MCF 10A (cell line): Measurements from ENCODE around the gene APBB1. TPM values are rescaled to one million over a fixed set of nuclear protein-coding genes. Genes with fewer than 3 reads are reported as not detected.

ENCODE experiments used
- BruUV-seq: library from RNA; stranded (reverse); fragments of 400-500 nt; replicated peaks from 2 replicates; lab custom pipeline; 2021; lab: Mats Ljungman, UMichigan
- CTCF ChIA-PET: fragments of 300-600 bp; sonication (Branson Sonifier 250); formaldehyde crosslinking; extraction: SDS; loops from one replicate; lab custom pipeline; 2021; ENCODE audit warnings: antibody characterized with exemption, inconsistent platforms; lab: Yijun Ruan, JAX
- POLR2A ChIA-PET: fragments of 300-600, 350-650 bp; sonication (Branson Sonifier 250); formaldehyde crosslinking; extraction: SDS; loops from one replicate; lab custom pipeline; 2020; ENCODE audit warnings: antibody characterized with exemption, inconsistent platforms; lab: Yijun Ruan, JAX
- DNase-seq: peaks from one replicate; pipeline ENCODE4 v3.0.0-alpha.2; 2018; ENCODE audit not compliant: unreplicated experiment
- H3K27ac Mint-ChIP-seq: one replicate; pipeline ENCODE4 v1.8.0; 2022; ENCODE audit warnings: mild to moderate bottlenecking, low read depth, mixed read lengths; ENCODE audit not compliant: unreplicated experiment
- H3K27me3 Mint-ChIP-seq: one replicate; pipeline ENCODE4 v1.8.0; 2022; ENCODE audit warnings: mixed read lengths; ENCODE audit not compliant: insufficient read depth, unreplicated experiment
- H3K36me3 Mint-ChIP-seq: one replicate; pipeline ENCODE4 v1.8.0; 2022; ENCODE audit warnings: mild to moderate bottlenecking, moderate library complexity, mixed read lengths; ENCODE audit not compliant: insufficient read depth, unreplicated experiment
- H3K4me1 Mint-ChIP-seq: one replicate; pipeline ENCODE4 v1.8.0; 2022; ENCODE audit warnings: mixed read lengths; ENCODE audit not compliant: insufficient read depth, unreplicated experiment
- H3K4me3 Mint-ChIP-seq: one replicate; pipeline ENCODE4 v1.8.0; 2022; ENCODE audit warnings: mild to moderate bottlenecking, moderate library complexity, mixed read lengths; ENCODE audit not compliant: unreplicated experiment
- H3K9me3 Mint-ChIP-seq: one replicate; pipeline ENCODE4 v1.8.0; 2022; ENCODE audit warnings: mixed read lengths; ENCODE audit not compliant: unreplicated experiment
- intact Hi-C: fragments of 100-400 bp; cut with micrococcal nuclease; formaldehyde crosslinking; loops from 2 replicates; pipeline ENCODE4 v1.14.1; 2022
- total RNA-seq: library from RNA; stranded (reverse); gene quantifications from 2 replicates; pipeline ENCODE4 v1.2.3, GENCODE V29; 2022
- TF ChIP-seq, protein P1 (sequence below): fragments of 200-600 bp; IDR thresholded peaks from one replicate; pipeline ENCODE4 v1.8.0; 2022; ENCODE audit warnings: antibody characterized with exemption, mild to moderate bottlenecking; ENCODE audit not compliant: unreplicated experiment

APBB1 gene
- total RNA-seq, 1 experiment from 2014 or later: 0.89 TPM

DNA sequence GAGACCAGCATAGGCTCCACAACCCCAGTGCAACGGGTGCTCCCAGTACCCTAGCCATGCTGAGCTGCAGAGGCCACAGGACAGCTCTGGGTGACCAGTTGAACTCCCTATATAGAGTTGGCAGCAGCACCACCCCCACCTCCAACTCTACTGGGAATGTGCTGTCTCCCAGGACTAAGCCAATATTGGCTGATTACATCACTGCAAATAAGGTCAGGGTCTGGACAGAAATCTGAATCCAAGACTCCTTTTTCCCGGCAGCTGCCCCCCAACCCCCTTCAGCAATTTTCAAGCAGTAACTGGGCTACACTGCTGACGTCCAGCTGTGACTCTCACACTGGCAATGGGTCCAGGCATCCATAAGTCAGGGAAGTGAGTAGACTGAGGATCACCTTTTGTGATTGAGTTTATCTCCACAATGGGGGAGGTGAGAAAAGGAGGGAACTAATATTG lies 22.0 kb upstream of the APBB1 start, which contains the start of gene HPX:
HPX (minus strand) TSS at position 82 of the 453 bp plus-strand sequence; CDS start at position 58, 24 bp downstream.
- intact Hi-C loops: loop anchor here (5.0 kb wide), 1 partner anchor 266 kb away; no protein-coding TSS in a partner anchor
- CTCF ChIA-PET: interaction anchor here (0.7 to 14.6 kb wide), 14 partner anchors 9 to 316 kb away, joined by 3 to 469 read pairs (median 3); partner anchors contain the start of gene APBB1
- no peak within 1 kb of the TSS for H3K4me3 Mint-ChIP-seq
- no peaks in the 10 kb centered on the region for H3K9me3 Mint-ChIP-seq
- no peaks in the 10 kb centered on the region for H3K4me1 Mint-ChIP-seq
- H3K27me3 Mint-ChIP-seq: no peaks in the 10 kb centered on the region
- TF ChIP-seq, protein P1, sequence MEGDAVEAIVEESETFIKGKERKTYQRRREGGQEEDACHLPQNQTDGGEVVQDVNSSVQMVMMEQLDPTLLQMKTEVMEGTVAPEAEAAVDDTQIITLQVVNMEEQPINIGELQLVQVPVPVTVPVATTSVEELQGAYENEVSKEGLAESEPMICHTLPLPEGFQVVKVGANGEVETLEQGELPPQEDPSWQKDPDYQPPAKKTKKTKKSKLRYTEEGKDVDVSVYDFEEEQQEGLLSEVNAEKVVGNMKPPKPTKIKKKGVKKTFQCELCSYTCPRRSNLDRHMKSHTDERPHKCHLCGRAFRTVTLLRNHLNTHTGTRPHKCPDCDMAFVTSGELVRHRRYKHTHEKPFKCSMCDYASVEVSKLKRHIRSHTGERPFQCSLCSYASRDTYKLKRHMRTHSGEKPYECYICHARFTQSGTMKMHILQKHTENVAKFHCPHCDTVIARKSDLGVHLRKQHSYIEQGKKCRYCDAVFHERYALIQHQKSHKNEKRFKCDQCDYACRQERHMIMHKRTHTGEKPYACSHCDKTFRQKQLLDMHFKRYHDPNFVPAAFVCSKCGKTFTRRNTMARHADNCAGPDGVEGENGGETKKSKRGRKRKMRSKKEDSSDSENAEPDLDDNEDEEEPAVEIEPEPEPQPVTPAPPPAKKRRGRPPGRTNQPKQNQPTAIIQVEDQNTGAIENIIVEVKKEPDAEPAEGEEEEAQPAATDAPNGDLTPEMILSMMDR: no peak
- no peaks in the 10 kb centered on the region for H3K36me3 Mint-ChIP-seq
- DNase-seq: no peak
- no peak within 1 kb of the TSS for H3K27ac Mint-ChIP-seq
- no TSS peak for BruUV-seq
- POLR2A ChIA-PET: no interaction called here

DNA sequence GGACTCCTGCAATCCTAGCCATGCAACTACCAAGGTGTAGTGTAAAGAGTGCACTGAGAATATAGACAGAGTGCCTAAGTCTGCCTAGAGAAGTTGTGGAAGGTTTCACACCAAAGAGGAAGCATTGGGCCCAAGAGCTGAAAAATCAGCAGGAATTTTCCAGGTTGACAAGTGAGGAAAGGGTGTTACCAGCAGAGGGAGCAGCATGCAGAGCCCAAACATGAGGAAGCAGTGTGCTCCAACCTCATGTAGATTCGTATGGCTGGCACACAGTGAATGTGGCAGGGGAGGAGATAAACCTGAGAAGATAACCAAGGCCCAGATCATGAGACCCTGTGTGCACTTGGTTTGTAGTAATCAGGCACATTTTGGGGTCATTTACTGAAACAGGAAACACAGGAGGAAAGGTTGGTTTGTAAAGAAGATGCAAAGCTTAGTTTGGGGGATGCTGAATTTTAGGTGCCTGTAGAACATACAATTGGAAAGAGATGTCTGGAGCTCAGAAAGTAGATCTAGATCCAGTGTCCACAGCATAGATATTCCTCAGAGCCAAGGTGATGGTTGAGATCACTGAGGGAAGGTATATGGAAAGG lies 20.2 kb upstream of the APBB1 start:
- Mint-ChIP-seq H3K36me3 (no peaks in the 10 kb centered on the region), H3K4me1 (no peaks in the 10 kb centered on the region), H3K4me3 (no peak overlapping the region), H3K27ac (no peak overlapping the region), H3K27me3 (no peaks in the 10 kb centered on the region), H3K9me3 (no peaks in the 10 kb centered on the region)
- CTCF ChIA-PET: interaction anchor here (0.6 to 14.6 kb wide), 11 partner anchors 9 to 395 kb away, joined by 3 to 469 read pairs (median 4); no protein-coding TSS in a partner anchor
- BruUV-seq: no TSS peak
- POLR2A ChIA-PET: no interaction called here
- TF ChIP-seq, protein P1: peak; percentile 46
- intact Hi-C loops: loop anchor here (1.0 kb wide), 1 partner anchor 66 kb away; no protein-coding TSS in a partner anchor
- DNase-seq: peak; percentile 64

DNA sequence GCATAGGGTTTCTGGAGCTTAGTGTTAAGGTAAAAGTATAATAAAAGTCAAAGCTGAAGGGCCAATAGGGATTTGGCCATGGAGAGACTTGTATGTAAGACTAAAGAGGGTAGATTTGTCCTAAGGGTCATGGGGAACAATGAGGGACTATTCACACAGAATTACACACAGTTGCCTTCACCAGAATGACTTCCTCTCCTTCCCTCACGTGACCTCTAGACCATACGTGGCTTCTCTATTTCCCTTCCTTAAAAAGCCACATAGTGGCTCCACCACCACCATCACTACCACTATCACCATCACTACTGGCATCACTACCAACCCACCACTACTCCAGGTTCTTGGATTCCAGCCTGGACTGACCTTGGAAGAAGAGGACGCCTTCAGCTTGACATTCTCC lies 19.1 kb upstream of the APBB1 start:
- POLR2A ChIA-PET: no interaction called here

GRCh38 chr11:6437423-6437822 lies 18.5 kb upstream of the APBB1 start:
- ChIA-PET CTCF (interaction anchor here (0.7 to 14.6 kb wide), 5 partner anchors 12 to 83 kb away, joined by 3 to 469 read pairs (median 4); no protein-coding TSS in a partner anchor), POLR2A (no interaction called here)
- intact Hi-C loops: no loop called here
- Mint-ChIP-seq H3K27ac (no peak overlapping the region), H3K36me3 (no peaks in the 10 kb centered on the region), H3K4me3 (no peak overlapping the region), H3K4me1 (peaks cover 5% of the 10 kb centered on the region), H3K9me3 (no peaks in the 10 kb centered on the region), H3K27me3 (no peaks in the 10 kb centered on the region)
- BruUV-seq: no TSS peak
- TF ChIP-seq, protein P1: no peak
- no peak for DNase-seq

More for the DNA sequence above, 19.1 kb upstream of the APBB1 start:
- Mint-ChIP-seq H3K4me1 (no peaks in the 10 kb centered on the region), H3K36me3 (no peaks in the 10 kb centered on the region), H3K9me3 (no peaks in the 10 kb centered on the region), H3K27ac (no peak overlapping the region), H3K27me3 (no peaks in the 10 kb centered on the region), H3K4me3 (no peak overlapping the region)
- no peak for DNase-seq
- CTCF ChIA-PET: interaction anchor here (1.2 to 14.6 kb wide), 4 partner anchors 18 to 84 kb away, joined by 4 to 469 read pairs (median 5); no protein-coding TSS in a partner anchor
- intact Hi-C loops: no loop called here
- no TSS peak for BruUV-seq
- TF ChIP-seq, protein P1: no peak
